GM23338 (cell line): Measurements from ENCODE around the gene DDR2.

Source experiments
- CTCF ChIP-seq, 2 experiments: fragments of 200-600 bp in 1 of 2; sonication (generic) in 1 of 2; conservative IDR thresholded peaks; 2 replicates each; pipeline versions ENCODE4 v1.5.1 to v1.6.1; 2016 to 2017; ENCODE audit warnings: antibody characterized with exemption in 2 of 2, low read depth in 2 of 2, mild to moderate bottlenecking in 2 of 2, moderate library complexity in 1 of 2
- POLR2AphosphoS5 ChIP-seq: IDR thresholded peaks from 2 replicates; pipeline ENCODE4 v1.6.1; 2016; ENCODE audit warnings: antibody characterized with exemption, low read depth
- REST ChIP-seq: IDR thresholded peaks from one replicate; pipeline ENCODE4 v1.6.1; 2018; ENCODE audit warnings: antibody characterized with exemption; ENCODE audit not compliant: unreplicated experiment

GRCh38 chr1:162700131-162700530 lies 67.9 kb downstream of the DDR2 start:
- TF ChIP-seq CTCF (conservative IDR thresholded peaks at IDR 0.05; ENCODE audit: low read depth in 2 of 2) (no peak), POLR2AphosphoS5 (no peak), REST (no peak)
